SH-SY5Y (cell line): ENCODE data around the gene DIAPH3.

Experiments used
- GATA2 ChIP-seq: IDR thresholded peaks from 2 replicates; pipeline ENCODE4 v1.6.1; 2011; ENCODE audit warnings: mild to moderate bottlenecking, low read depth, low read length
- GATA3 ChIP-seq: IDR thresholded peaks from 2 replicates; pipeline ENCODE4 v1.6.1; 2011; ENCODE audit warnings: low read depth, mild to moderate bottlenecking, low read length, moderate library complexity

DIAPH3 gene

DNA sequence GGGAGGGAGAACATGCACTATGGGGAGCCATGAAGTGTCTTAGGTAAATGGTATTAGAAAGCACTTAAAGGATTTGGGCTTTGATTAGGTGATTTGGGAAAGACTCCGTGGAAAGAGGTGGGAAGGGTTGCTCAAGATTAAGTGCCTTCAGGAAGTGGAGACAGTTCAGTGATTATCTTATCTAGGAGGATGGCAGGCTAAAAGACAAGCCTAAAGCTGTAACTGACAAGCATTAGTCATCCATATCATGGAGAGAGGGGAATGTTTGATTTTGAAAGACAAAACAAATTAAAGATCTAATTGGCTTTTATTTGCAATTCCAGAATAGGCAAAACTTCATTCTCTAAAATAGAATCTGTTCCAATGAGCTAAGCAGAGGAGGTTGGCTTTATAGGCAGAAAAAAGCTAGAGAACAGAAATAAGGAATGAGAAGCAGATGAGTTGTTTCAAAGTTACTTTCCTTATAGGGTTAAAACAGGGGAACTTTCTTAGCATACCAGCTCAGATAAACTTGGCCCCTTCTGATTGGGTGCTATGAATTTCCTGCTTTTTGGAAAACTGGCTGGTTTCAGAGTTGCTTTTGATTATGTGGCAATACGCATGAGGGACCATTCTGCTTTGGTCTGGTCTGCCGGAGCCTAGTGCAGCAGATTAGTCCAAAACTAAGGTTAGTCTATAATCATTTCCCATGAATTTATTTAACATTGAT lies 1.8 kb upstream of the DIAPH3 start:
- no peak for TF ChIP-seq GATA3
- TF ChIP-seq GATA2 = no peak

DNA sequence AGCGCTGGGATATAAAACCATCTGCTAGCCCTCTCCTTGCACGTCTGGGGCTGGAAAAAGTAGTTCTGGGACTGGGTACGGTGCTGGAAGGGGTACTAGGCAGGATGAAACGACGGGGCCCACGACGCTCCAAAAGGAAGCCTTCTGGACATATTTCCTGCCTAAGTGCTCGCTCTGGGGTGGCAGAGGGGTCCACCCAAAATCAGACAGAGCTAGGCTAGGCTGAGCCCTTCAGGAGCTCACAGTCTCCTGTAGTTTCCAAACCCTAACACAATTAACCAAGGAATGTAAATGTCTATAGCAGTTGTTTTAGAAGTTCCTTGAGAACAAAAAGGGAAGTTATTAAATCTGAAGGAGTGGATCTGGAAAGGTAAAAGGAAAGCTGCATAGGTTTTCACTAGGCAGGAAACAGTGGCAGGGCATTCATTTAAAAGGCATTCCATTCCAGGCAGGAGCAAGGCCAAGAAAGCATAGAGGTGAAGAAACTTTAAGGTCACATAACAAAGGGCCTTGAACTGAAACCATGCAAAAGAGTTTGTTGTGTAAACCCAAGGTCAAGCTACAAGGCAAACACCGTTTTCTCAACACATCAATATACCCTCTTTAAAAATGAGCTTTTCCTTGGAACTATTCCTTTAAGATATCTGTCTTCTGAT lies 634 bp upstream of the DIAPH3 start:
- no peak for TF ChIP-seq GATA2
- no peak for TF ChIP-seq GATA3

DNA sequence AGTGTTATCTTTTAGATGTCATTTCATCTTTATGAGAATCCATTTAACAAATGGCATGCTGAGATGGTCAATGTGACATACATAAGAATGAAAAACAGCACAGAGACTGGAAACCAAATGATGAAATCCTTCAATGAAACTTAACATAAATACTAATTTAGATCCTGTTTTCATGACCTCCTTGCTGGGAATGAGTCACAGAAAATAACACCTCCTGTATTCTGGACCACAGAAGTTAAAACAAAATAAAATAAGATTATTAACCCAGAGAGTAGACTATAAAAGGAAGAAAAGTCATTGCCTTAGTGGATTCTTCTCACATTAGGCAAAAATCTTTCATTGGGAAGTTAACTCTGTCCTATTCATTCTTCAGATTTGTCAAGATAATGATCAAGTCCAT lies 1.6 kb downstream of the DIAPH3 start:
- no peak for TF ChIP-seq GATA3
- no peak for TF ChIP-seq GATA2

DNA sequence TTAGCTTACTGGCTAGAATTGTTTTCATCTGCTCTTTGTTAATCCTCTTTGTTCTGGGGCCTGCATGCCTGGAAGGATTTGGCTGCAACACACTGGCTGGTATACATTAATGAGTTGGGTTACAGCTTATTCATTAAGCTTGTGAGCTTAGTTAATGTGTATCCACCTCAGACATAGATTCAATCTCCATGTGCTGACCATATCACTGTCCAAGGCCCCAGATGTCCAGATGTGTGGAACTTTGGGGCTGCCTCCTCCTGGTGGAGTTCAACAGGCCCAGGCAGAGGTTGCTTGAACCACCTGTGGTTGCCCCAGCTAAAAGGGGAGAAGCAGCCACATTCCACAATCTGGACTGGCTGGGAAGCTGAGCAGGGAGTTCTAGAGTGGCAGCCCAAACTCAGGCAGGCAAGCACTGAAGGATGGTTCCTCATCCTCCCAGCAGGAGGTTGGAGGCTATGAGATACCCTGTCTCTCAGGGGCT lies 5.4 kb downstream of the DIAPH3 start:
- TF ChIP-seq GATA3 = no peak
- no peak for TF ChIP-seq GATA2

DNA sequence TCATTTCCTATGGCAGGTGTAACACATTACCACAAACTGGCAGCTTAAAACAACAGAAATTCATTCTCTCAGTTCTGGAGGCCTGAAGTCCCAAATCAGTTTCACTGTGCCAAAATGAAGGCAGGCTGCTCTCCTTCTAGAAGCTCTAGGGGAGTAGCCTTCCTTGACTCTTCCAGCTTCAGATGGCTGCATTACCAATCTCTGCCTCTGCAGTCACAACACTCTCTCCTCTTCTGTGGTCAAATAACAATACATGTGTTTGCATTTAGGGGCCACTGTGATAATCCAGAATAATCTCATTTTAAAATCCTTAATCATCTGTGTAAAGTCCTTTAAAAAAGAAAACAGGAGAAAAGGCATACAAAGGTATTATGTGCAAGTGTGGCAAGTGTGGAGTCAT lies 7.8 kb downstream of the DIAPH3 start:
- TF ChIP-seq GATA2 = no peak
- TF ChIP-seq GATA3 = no peak

DNA sequence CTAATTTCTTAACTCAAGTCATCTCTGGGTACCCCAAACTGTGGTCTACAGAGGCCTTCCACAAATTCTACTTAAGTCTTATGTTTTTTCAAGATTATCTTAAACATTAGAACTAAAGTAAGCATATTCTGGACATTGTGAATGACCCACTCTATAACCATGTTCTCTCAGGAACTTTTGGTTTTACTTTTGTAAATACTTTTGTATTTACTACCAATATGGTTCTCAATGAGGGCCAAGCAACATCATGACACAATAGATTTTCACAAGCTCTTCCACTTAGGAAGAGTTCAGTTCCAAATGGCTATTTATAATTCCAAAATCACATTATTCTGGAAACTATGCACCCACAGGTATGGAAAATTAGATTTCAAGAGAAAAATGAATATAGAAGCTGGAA lies 10.8 kb downstream of the DIAPH3 start:
- TF ChIP-seq GATA3 = no peak
- TF ChIP-seq GATA2 = no peak

DNA sequence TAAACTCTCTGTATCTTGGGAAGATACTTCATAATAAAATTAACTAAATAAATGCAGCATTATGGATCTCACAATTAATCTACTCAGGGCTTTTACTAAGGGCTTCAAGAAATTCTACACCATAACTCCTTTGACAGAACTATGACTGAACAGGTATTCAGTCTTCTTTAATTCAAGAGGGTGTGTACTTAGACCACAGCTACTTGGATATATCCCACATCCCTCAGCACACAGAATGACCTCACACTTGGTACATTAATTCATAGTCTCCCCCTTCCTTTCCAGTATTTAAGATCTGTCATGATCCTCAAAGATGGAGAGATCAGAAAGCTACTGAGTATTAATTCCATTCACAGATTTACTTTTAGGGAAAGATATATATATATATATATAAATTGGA lies 11.6 kb downstream of the DIAPH3 start:
- TF ChIP-seq GATA2 (no peak), GATA3 (no peak)

DNA sequence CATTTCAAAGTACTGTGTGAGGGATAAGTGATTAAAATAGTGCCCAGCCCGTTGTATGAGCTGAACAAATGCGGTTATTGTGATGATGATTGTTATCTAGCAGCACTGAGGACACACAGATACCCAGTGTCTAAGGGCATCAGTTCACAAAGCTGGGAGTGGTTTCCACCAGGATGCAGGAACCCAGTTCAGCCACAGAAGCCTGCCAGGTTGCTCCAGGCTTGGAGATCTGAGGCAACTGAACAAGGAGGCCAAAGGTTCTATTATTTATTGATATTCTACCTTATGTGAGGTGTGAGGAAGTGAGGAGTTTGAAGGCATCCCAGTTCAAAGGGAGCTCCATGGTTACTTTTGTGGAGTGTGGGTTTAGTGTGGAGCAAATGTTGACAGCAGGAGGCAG lies 13.2 kb downstream of the DIAPH3 start:
- no peak for TF ChIP-seq GATA3
- peak; percentile 33; the same call in 1 of the 2 replicates for TF ChIP-seq GATA2

DNA sequence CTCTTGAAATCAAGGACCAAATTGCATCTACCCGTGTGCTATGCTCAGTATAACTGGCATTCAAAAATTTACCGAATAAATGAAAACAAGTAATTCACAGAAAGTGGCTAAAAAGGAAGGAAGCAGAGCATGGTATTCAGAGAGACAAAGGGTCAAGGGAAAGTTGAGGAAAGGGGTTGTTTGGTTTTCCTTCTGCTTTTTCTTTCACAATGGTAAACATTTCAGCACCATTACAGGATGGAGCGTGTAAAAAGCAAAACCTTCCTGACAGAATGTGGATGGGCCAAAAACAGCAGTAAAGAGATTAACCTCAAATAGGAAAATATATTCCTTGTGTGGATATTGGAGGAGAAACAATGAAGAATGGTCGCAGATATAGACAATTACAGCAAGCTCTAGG lies 14.8 kb downstream of the DIAPH3 start:
- TF ChIP-seq GATA3 (no peak), GATA2 (no peak)

DNA sequence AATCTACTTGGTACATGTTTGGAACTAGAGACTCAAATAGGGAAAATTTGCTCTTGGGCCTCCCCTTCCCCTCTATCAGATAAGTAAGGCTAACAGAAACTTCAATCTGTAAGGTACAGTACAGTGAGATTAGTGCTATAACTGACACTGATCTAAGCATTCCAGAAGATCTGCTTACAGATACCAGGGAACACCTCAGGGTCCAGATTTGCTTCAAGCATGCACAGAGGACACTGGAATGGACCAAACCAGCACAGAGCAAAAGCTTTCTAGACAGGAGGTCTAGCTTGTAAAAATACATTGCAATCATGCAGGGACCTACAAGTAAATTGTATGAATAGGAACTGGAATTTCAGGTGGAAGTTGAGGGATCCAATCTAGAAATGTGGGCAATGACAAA lies 16.4 kb downstream of the DIAPH3 start:
- TF ChIP-seq GATA2 (no peak), GATA3 (no peak)

DNA sequence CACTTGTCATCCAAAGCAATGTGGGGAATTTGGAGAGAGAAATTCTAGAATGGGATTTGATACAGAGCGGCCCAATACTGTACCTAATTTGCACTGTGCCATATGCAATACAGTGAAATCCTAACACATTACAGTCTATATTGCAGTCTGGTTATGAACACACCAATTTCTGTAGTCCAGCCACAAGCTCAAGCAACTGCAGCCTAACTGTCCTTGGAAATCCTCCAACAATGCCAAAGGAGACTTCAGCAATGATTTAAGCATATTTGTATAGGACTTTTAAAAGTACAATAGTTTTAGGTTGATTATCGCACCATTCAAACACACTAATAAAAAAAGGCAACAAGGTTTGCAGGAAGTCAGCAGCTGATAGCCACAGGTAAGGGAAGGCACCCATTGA lies 17.3 kb downstream of the DIAPH3 start:
- TF ChIP-seq GATA2 = no peak
- TF ChIP-seq GATA3 = no peak

DNA sequence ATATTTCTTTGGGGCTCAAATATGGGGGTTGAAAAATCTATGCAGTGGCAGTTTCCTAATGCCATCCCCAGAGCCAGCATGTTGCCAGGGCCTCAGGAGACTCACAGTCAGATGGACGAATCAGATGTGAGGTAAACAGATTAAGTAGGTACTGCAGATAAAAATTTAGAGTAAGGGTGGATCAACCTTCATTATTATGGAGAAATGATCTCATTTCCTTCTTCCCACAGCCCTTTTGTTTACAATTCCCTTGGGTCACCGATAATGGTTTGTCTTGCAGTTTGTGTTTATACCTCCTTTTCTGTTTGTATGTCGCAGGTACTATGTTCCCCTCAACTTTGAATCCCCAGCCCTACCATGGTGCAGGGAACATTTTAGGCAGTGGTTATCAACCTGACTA lies 20.0 kb downstream of the DIAPH3 start:
- no peak for TF ChIP-seq GATA3
- no peak for TF ChIP-seq GATA2

DNA sequence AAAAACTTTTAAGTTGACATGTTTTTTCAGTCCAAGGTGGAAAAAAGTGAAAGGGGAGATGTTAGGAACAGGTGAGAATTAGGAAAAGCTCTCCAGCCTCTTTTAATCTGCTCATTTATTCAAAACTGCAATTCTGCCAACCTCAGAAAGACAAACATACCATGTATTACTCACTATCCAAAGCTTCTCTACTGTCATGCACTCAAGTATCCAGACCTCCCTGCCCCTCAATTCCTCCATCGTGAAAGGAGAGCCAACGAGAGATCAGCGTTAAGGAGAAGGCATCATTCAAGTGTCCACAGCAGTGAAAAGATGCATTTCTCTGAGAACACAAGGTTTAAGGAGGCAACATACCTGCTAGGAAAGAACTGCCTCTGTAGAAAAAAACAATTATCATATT lies 24.5 kb downstream of the DIAPH3 start:
- TF ChIP-seq GATA2 (no peak), GATA3 (no peak)

DNA sequence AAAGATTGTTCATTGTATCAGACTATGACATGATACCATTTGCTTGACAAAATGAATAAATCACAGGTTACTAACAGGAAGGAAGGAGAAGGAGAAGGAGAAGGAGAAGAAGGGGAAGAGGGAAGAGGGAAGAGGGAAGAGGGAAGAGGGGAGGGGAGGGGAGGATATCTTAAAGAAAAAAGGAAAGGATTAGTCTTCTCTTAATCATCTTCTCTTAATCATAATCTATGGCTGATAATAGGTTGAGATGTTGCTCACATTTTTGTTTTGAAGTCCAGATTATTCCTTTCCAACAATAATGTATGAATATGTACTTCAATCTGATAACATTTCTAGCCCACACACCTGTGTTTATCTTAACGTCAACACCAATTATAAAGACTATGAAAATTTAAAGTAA lies 25.1 kb downstream of the DIAPH3 start:
- no peak for TF ChIP-seq GATA3
- TF ChIP-seq GATA2 = no peak

DNA sequence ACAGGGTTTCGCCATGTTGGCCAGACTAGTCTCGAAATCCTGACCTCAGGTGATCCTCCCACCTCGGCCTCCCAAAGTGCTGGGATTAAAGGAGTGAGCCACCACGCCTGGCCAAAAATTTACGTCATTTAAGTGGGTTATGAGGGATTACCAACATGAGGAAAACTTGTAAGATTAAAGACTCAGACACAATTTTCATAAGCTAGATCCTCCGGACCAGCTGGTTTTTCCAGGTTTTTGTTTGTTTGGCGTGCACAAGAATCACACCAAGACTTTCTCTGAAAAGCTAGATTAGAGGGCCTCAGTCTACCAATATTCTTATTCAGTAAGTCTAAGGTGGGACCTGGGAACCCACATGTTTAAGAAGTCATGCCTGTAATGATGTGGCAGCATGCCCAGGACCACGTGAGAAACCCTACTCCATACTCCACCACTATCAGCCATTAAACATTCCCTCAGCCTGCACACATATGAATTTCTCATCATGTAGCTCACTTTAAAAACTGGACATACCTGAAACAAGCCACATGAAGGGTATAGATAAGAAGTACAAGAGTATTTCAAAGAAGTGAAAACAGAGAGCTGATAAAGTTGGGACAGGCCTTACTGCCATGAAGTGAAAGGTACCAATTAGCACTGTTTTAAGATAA lies 25.7 kb downstream of the DIAPH3 start:
- TF ChIP-seq GATA2 (no peak), GATA3 (no peak)

DNA sequence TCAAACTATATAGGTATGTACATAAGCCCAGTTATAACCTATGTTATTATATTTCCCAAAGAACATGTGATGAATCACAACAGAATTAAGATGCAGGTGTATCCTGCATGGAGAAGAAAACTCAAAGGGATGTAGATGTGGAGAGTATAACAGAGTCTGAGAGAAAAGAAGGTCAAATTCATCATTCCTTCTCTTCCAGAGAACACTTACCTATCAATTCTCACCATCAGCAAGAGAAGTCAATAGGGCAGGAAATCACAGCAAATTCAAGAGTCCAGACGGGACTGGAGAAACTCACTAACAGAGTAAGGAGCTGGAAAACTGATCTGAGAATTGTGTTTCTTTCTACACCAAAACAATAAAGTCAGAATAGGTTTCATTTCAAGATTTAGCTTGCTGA lies 28.4 kb downstream of the DIAPH3 start:
- TF ChIP-seq GATA3 (no peak), GATA2 (no peak)

DNA sequence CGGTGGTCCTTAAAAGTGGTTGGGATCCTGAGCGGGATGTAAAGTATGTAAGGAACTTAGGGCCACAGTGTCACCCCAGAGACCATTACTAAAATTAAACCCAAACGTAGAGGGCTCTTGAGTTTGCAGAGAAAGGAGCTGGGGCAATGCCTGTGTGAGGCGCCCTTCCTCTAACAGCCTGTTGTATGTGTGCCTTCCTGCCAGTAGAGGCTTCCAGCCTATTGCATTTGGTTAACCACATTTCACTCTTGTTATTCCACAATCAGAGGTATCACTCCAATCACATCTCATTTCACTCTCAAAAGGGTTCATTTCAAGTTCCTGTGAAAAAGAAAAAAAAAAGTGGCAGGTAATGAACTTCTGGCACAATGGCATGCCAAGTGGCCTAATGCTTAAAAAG lies 29.4 kb downstream of the DIAPH3 start:
- no peak for TF ChIP-seq GATA2
- no peak for TF ChIP-seq GATA3
